Measurements from ENCODE around the gene NAXE. TPM values are rescaled to one million over a fixed set of nuclear protein-coding genes. Genes with fewer than 3 reads are reported as not detected.

NAXE gene
- total and polyA plus RNA-seq, 2 of the 13 experiments (the other 11 are each of a cell fraction or from before 2014, with no cell fraction given), result 39.4 to 59.4 TPM

GRCh38 chr1:156571919-156572662, 19.5 kb upstream of the NAXE start, which contains the start of gene IQGAP3 (continued):
- no peak for TF ChIP-seq ZNF512B (CRISPR knock-in tag; IDR thresholded peaks at IDR 0.05; ENCODE audit: borderline replicate concordance)
- TF ChIP-seq PRPF4 (IDR thresholded peaks at IDR 0.05; ENCODE audit: low read depth, low read length, poor library complexity, severe bottlenecking), result no peak
- no peak for TF ChIP-seq PAX8 (CRISPR knock-in tag; IDR thresholded peaks at IDR 0.05; ENCODE audit: borderline replicate concordance)
- peak; percentile 41; the same call in 1 of the 2 replicates for TF ChIP-seq MYPOP (CRISPR knock-in tag; IDR thresholded peaks at IDR 0.05)
- TF ChIP-seq LCORL (IDR thresholded peaks at IDR 0.05), result no peak
- TF ChIP-seq LCORL (CRISPR knock-in tag; IDR thresholded peaks at IDR 0.05), result no peak
- TF ChIP-seq THAP7 (CRISPR knock-in tag; IDR thresholded peaks at IDR 0.05), result no peak
- TF ChIP-seq HMGXB4 (CRISPR knock-in tag; IDR thresholded peaks at IDR 0.05; ENCODE audit: borderline replicate concordance in 1 of 2, low read depth in 1 of 2), result peak in 1 of 2 experiments; percentile 55; a peak in 2 of 4 replicates
- peak; percentile 54; the same call in 1 of the 2 replicates for TF ChIP-seq RFXAP (CRISPR knock-in tag; IDR thresholded peaks at IDR 0.05; ENCODE audit: borderline replicate concordance)
- TF ChIP-seq NFYC (CRISPR knock-in tag; IDR thresholded peaks at IDR 0.05), result peak; percentile 55; the same call in 1 of the 2 replicates
- TF ChIP-seq ONECUT2 (CRISPR knock-in tag; IDR thresholded peaks at IDR 0.05), result no peak
- TF ChIP-seq BRCA1 (CRISPR knock-in tag; IDR thresholded peaks at IDR 0.05), result no peak
- TF ChIP-seq HNRNPL (IDR thresholded peaks at IDR 0.05; ENCODE audit: low read depth, low read length), result 0 out of 2 replicates have a peak, but pooled peaks have one; percentile 51
- no peak for TF ChIP-seq CBX2 (IDR thresholded peaks at IDR 0.05; ENCODE audit: low read depth, low read length)
- TF ChIP-seq CBX2 (CRISPR knock-in tag; IDR thresholded peaks at IDR 0.05; ENCODE audit: low read depth), result no peak
- TF ChIP-seq U2AF2 (IDR thresholded peaks at IDR 0.05; ENCODE audit: low read depth, low read length), result no peak
- peak; percentile 82; the same call in 1 of the 2 replicates for TF ChIP-seq ZNF589 (CRISPR knock-in tag; conservative IDR thresholded peaks at IDR 0.05)
- TF ChIP-seq ZNF274 (CRISPR knock-in tag; IDR thresholded peaks at IDR 0.05), result no peak
- 0 out of 2 replicates have a peak, but pooled peaks have one; percentile 39 for TF ChIP-seq ZBTB20 (CRISPR knock-in tag; IDR thresholded peaks at IDR 0.05; ENCODE audit: borderline replicate concordance, low read depth)
- no peak for TF ChIP-seq MATR3 (CRISPR knock-in tag; IDR thresholded peaks at IDR 0.05)
- 0 out of 4 replicates have a peak, but pooled peaks of 1 of the 2 experiments have one; percentile 37 for TF ChIP-seq POLR2A (IDR thresholded peaks at IDR 0.05; ENCODE audit: insufficient read depth in 1 of 2, low read depth in 2 of 2, low read length in 2 of 2)
- TF ChIP-seq ZNF724P (CRISPR knock-in tag; IDR thresholded peaks at IDR 0.05; ENCODE audit: borderline replicate concordance), result no peak

Data from HepG2 (cell line).